DND-41 (cell line): ENCODE data around the gene FEZF2.

ENCODE experiments used
- ATAC-seq: fragments of 200-7000 bp; cut with Tn5 transposase; 3 replicates; pipeline ENCODE4 v1.9.1; 2021; ENCODE audit warnings: low read depth; ENCODE audit not compliant: insufficient read depth
- DNase-seq: peaks from one replicate; pipeline ENCODE4 v3.0.0-alpha.2; 2020
- H2AFZ ChIP-seq: 2 replicates; pipeline ENCODE4 v1.6.0; 2012; ENCODE audit warnings: low read depth, low read length
- H3K27ac ChIP-seq: 2 replicates; pipeline ENCODE4 v1.5.1; 2012; ENCODE audit warnings: low read length, inconsistent platforms
- H3K27me3 ChIP-seq: fragments of 200-600 bp; sonication (generic); 2 replicates; pipeline ENCODE4 v1.6.0; 2012; ENCODE audit warnings: low read length, mild to moderate bottlenecking, inconsistent platforms; ENCODE audit not compliant: insufficient read depth, poor library complexity
- H3K36me3 ChIP-seq: 2 replicates; pipeline ENCODE4 v1.5.1; 2012; ENCODE audit warnings: low read length, inconsistent platforms; ENCODE audit not compliant: insufficient read depth
- H3K4me1 ChIP-seq: 2 replicates; pipeline ENCODE4 v1.5.1; 2012; ENCODE audit warnings: mild to moderate bottlenecking, low read length; ENCODE audit not compliant: insufficient read depth
- H3K4me2 ChIP-seq: 2 replicates; pipeline ENCODE4 v1.6.0; 2012; ENCODE audit warnings: mild to moderate bottlenecking, moderate library complexity, low read length, inconsistent platforms; ENCODE audit not compliant: insufficient read depth
- H3K4me3 ChIP-seq, 2 experiments: fragments of 200-600 bp in 1 of 2; shearing (Covaris generic) in 1 of 2; 2 replicates each; pipeline ENCODE4 v1.5.1; 2012 to 2016; ENCODE audit warnings: inconsistent platforms in 2 of 2, low read length in 2 of 2, mild to moderate bottlenecking in 2 of 2, low read depth in 1 of 2, moderate library complexity in 1 of 2
- H3K79me2 ChIP-seq: 2 replicates; pipeline ENCODE4 v1.6.0; 2012; ENCODE audit warnings: low read length, inconsistent platforms; ENCODE audit not compliant: insufficient read depth
- H3K9ac ChIP-seq: 2 replicates; pipeline ENCODE4 v1.6.0; 2012; ENCODE audit warnings: low read depth, mild to moderate bottlenecking, inconsistent platforms, low read length, moderate library complexity
- H3K9me3 ChIP-seq: 2 replicates; pipeline ENCODE4 v1.5.1; 2012; ENCODE audit warnings: low read length, moderate library complexity, mild to moderate bottlenecking, inconsistent platforms; ENCODE audit not compliant: insufficient read depth, severe bottlenecking
- H4K20me1 ChIP-seq: 2 replicates; pipeline ENCODE4 v1.6.0; 2012; ENCODE audit warnings: low read length; ENCODE audit not compliant: insufficient read depth
- EZH2 ChIP-seq: IDR thresholded peaks from 3 replicates; pipeline ENCODE4 v1.6.1; 2012; ENCODE audit warnings: borderline replicate concordance, low read depth, mild to moderate bottlenecking, moderate library complexity, low read length, inconsistent platforms; ENCODE audit not compliant: severe bottlenecking
- TF ChIP-seq, protein P1 (sequence below): IDR thresholded peaks from 2 replicates; pipeline ENCODE4 v1.5.1; 2012; ENCODE audit warnings: borderline replicate concordance, low read length, moderate library complexity, mild to moderate bottlenecking; ENCODE audit not compliant: poor library complexity, severe bottlenecking; ENCODE audit errors: extremely low read depth

Gene FEZF2

DNA sequence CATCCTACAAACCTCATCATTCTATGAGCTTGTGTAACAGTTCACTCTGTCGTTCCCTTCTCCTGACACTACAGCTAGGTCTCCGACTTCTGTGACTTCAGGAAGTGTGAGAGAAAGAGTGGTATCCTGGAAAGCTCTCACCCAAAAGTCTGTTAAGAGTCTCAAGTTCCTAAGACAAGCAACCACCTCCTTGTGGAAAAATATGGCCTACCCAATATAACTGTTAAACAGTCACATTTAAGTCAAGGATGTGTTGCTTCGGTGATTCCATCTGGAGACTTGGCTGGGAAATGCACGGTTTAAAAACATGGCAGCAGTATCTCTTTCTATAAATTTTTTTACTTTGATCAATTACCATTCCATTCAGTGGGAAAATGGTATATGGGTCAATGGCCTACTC lies 13.8 kb downstream of the FEZF2 start:
- no peaks in the 10 kb centered on the region for H3K9me3 ChIP-seq
- peaks cover 30% of the 10 kb centered on the region for H3K4me1 ChIP-seq
- H2AFZ ChIP-seq, result no peak overlapping the region
- H3K4me2 ChIP-seq, result no peak overlapping the region
- H3K9ac ChIP-seq, result no peak overlapping the region
- H4K20me1 ChIP-seq, result no peaks in the 10 kb centered on the region
- no peak overlapping the region for H3K27ac ChIP-seq
- no peak overlapping the region for H3K4me3 ChIP-seq
- ATAC-seq, result no peak
- TF ChIP-seq EZH2, result no peak
- no peaks in the 10 kb centered on the region for H3K36me3 ChIP-seq
- DNase-seq, result no peak
- no peaks in the 10 kb centered on the region for H3K79me2 ChIP-seq
- no peaks in the 10 kb centered on the region for H3K27me3 ChIP-seq

DNA sequence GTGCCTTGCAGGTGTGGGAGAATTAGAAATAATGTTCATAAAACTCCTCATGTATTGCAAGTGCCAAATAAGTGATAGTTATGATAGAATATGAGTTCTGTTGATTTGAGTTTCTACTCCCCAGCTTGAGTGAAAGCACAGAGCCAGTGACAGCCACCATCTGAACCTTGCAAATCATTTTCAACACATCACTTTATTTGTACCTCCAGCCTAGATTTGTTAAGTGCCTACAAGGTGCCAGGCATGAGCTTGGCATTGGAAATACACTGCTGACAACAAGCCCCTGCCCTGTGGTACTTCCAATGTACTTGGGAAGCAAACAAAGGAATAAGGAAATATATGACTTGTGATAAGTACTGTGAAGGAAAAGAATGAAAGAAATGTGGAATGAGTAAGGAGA lies 17.0 kb downstream of the FEZF2 start:
- Histone ChIP-seq H4K20me1 (no peaks in the 10 kb centered on the region), H3K9ac (no peak overlapping the region), H3K4me3 (no peak overlapping the region), H3K4me2 (no peak overlapping the region), H3K27me3 (no peaks in the 10 kb centered on the region), H3K4me1 (peaks cover 23% of the 10 kb centered on the region), H3K36me3 (no peaks in the 10 kb centered on the region), H3K79me2 (no peaks in the 10 kb centered on the region), H3K9me3 (no peaks in the 10 kb centered on the region), H3K27ac (0 out of 2 replicates have a peak overlapping the region, but pooled peaks have one; percentile 20), H2AFZ (no peak overlapping the region)
- TF ChIP-seq, protein P1, sequence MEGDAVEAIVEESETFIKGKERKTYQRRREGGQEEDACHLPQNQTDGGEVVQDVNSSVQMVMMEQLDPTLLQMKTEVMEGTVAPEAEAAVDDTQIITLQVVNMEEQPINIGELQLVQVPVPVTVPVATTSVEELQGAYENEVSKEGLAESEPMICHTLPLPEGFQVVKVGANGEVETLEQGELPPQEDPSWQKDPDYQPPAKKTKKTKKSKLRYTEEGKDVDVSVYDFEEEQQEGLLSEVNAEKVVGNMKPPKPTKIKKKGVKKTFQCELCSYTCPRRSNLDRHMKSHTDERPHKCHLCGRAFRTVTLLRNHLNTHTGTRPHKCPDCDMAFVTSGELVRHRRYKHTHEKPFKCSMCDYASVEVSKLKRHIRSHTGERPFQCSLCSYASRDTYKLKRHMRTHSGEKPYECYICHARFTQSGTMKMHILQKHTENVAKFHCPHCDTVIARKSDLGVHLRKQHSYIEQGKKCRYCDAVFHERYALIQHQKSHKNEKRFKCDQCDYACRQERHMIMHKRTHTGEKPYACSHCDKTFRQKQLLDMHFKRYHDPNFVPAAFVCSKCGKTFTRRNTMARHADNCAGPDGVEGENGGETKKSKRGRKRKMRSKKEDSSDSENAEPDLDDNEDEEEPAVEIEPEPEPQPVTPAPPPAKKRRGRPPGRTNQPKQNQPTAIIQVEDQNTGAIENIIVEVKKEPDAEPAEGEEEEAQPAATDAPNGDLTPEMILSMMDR, result no peak
- no peak for TF ChIP-seq EZH2
- ATAC-seq (no peak), DNase-seq (no peak)

DNA sequence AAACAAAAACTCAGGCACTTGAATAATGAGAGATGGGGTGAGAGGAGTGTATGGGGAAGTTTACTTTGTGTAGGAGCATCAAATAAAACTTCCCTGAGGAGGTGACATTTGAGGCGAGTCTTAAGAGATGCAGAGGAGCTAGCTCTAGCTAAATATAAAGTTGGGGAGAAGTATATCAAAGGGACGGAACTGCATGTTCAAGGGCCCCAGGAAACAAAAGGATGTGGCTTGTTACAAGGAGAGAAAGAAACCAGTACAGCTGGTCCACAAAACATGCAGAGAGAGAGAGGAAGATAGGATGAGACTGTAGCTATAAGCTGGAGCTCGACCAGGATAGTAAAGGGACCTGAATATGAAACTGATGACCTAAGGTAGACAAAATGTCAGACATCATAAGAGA lies 17.6 kb downstream of the FEZF2 start:
- H3K9me3 ChIP-seq, result no peaks in the 10 kb centered on the region
- H3K9ac ChIP-seq, result no peak overlapping the region
- H3K36me3 ChIP-seq, result no peaks in the 10 kb centered on the region
- ATAC-seq, result peak; percentile 71
- H3K27ac ChIP-seq, result no peak overlapping the region
- no peak overlapping the region for H3K4me2 ChIP-seq
- no peaks in the 10 kb centered on the region for H3K79me2 ChIP-seq
- H3K4me1 ChIP-seq, result peaks cover 17% of the 10 kb centered on the region
- H3K27me3 ChIP-seq, result no peaks in the 10 kb centered on the region
- peak; percentile 9 for DNase-seq
- H2AFZ ChIP-seq, result no peak overlapping the region
- H3K4me3 ChIP-seq, result no peak overlapping the region
- H4K20me1 ChIP-seq, result no peaks in the 10 kb centered on the region
- TF ChIP-seq, protein P1, result no peak
- TF ChIP-seq EZH2, result no peak

- DNase-seq, result no peak
- no peak for TF ChIP-seq EZH2
- TF ChIP-seq, protein P1, result no peak
- Histone ChIP-seq H2AFZ (no peak overlapping the region), H3K4me2 (no peak overlapping the region), H3K9me3 (no peaks in the 10 kb centered on the region), H3K27ac (no peak overlapping the region), H3K79me2 (no peaks in the 10 kb centered on the region), H3K27me3 (no peaks in the 10 kb centered on the region), H4K20me1 (no peaks in the 10 kb centered on the region), H3K9ac (no peak overlapping the region), H3K4me3 (no peak overlapping the region), H3K4me1 (no peaks in the 10 kb centered on the region), H3K36me3 (no peaks in the 10 kb centered on the region)
- no peak for ATAC-seq
Observed at GRCh38 chr3:62343755-62344154, 29.6 kb downstream of the FEZF2 start.
